GM19452 (cell line): Measurements from ENCODE around the gene C5.
"Not testable (repeated sequence)": the region's sequence is repeated elsewhere in the genome, so short reads cannot be mapped to it uniquely, and the experiment has no call there.

Experiments used
- ATAC-seq: cut with Tn5 transposase; IDR thresholded peaks from one replicate; pipeline ENCODE4 v1.9.1; 2021; ENCODE audit not compliant: unreplicated experiment

Gene C5

DNA sequence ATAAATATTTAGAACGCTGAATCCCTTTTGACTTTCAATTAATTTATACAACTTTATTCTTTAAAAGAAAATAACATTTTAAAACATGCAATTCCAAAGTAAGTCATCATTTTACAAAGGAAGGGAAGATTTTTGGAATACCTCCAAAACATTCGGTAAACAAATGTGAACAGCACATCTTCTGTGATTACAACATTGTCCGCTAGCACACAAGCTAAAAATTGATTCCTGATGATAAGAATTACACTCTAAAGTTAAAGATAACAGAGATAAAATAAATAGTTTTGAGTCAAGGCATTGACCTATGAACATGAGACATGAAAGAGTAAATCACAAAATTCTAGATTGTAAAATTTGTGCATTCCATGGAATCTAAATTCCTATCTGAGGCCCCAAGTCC, 67.2 kb downstream of the C5 start:
- no peak for ATAC-seq

DNA sequence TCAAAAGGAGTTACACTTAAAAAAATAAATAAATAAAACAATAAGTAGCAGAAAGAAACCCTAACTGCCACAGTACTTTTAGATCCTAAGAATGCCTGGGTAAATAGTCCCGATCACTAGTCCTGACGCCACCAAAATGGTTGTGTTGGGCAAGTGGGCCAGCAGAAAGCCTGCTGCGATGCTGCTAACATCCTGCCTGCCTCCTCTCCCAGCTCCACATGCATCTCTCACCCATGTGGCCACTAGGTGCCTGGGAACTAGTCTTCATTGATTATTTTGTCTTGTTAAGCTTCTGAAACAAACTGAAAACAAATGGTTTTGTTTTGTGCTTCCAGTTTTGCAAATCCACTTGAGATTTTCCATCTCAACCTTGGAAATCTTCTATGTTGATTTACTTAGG, 69.1 kb downstream of the C5 start:
- no peak for ATAC-seq

- no peak for ATAC-seq
These were observed 70.3 kb downstream of the C5 start for GRCh38 chr9:120979797-120980196.

DNA sequence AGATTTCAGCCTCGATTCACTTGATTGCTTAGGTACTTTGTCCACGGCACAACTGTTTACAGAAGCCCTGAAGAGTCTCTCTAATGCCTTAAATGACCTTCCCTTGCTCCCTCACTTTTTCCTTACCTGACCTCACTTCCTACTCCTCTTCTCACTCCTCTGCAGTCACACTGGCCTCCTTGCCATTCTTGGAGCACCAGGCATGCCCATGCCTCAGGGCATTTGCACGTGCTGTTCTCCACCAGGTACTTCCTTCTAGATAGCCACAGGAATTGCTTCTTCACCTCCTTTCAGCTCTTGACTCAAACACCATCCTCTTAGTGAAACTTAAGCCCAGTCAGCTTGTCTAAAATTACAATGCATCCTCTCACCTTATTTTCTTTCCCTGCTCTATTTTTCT, 71.1 kb downstream of the C5 start:
- ATAC-seq: no peak

DNA sequence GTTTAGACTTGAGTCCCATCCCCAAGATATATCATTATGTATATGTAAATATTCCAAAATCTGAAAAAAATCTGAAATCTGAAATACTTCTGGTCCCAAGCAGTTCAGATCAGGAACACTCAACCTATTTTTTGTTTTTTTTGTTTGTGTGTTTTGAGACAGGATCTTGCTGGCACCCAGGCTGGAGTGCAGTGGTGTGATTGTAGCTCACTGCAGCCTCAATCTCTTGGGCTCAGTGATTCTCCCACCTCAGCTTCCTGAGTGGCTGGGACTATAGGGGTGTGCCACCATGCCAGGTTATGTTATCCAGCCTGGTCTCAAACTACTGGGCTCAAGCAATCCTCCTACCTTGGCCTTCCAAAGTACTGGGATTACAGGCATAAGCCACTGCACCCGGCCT, 72.8 kb downstream of the C5 start:
- ATAC-seq: no peak

GRCh38 chr9:120974921-120975320, 75.2 kb downstream of the C5 start:
- ATAC-seq: no peak

GRCh38 chr9:120974181-120974580, 75.9 kb downstream of the C5 start:
- no peak for ATAC-seq

DNA sequence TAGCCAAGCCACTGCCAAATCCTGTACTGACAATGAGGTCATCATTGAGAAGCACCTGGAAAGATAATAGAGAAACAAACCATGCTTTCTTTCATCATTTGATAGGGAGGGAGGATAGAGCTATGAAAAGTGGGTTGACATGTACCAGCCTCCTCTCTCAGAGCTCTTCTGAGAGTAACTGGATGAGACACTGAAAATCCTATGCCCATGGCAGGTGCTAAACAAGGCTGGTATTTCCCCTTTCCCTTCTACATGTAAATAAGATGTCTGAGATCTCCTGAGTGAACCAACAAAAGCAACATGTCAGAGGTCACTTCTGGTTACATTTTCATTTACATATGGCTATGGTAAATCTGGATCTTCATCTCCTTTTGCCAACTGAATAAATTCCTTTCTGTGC, 78.1 kb downstream of the C5 start:
- ATAC-seq: no peak

GRCh38 chr9:120971471-120971870, 78.6 kb downstream of the C5 start:
- ATAC-seq: not testable (repeated sequence)

- ATAC-seq: no peak
These were observed 79.8 kb downstream of the C5 start for GRCh38 chr9:120970244-120970643.

GRCh38 chr9:120966013-120966369, 84.1 kb downstream of the C5 start:
- ATAC-seq: no peak

GRCh38 chr9:120965344-120966012, 84.6 kb downstream of the C5 start:
- ATAC-seq: no peak

- no peak for ATAC-seq
These were observed 88.1 kb downstream of the C5 start for GRCh38 chr9:120961936-120962335.

- no peak for ATAC-seq
These were observed 90.1 kb downstream of the C5 start for GRCh38 chr9:120960001-120960400.

GRCh38 chr9:120956862-120957261, 93.2 kb downstream of the C5 start:
- ATAC-seq: no peak

- ATAC-seq: no peak
These were observed 98.0 kb downstream of the C5 start for GRCh38 chr9:120951960-120952618.

GRCh38 chr9:120950421-120951388, 99.4 kb downstream of the C5 start:
- no peak for ATAC-seq

GRCh38 chr9:120949290-120949689, 100.8 kb downstream of the C5 start:
- no peak for ATAC-seq

DNA sequence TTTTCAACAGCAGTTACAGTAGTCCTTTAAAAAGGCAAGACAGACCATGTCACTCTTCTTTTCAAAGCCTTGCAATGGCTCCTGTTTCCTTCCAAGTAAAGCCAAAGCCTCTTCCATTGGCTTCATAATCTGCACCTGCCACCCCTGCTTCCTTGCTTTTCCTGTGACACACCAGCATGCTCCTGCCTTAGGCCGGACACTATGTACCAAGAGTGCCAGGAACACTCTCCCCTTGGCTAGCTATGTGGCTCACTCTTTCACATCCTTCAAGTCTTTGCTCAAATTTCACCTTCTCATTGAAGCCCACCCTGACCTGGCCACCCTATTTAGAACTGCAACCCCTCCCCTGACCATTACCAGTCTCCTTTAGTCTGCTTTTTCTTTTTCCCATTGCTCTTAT, 101.3 kb downstream of the C5 start:
- no peak for ATAC-seq

DNA sequence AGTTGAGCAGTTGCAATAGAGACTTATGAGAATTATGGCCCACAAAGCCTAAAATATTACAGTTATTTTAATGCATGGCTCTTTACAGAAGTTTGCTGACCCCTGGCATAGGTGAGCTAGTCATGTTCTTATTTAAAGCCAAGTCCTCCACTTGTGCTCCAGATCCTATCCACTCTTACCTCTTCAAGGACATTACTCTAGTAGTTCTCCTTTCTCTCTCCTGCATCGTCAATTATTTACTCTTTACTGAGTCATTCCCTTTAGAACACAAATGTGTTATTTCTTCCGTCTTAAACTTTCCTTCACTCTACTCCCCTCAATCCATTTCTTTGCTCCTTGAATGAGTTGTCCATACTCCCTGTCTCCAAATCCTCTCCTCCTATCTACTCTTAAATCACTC, 102.9 kb downstream of the C5 start:
- no peak for ATAC-seq

DNA sequence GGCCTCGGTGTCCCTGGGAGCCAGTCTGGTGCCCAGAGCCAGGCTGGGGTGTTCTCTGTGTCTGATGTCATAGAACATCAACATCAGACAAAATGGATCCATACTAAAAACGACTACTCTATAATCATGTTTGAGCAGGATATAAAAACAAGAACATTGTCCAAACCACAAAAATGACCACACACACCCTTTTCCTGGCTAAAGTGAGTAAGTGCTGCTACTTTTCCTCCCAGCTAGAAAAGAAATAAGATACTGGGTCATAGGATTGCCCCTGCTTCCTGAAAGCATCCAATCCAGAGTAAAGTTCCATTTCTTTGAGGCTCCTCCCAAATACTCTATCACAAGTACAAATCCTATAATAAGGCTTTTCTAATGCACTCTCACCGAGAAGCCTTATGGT, 103.8 kb downstream of the C5 start:
- ATAC-seq: no peak

DNA sequence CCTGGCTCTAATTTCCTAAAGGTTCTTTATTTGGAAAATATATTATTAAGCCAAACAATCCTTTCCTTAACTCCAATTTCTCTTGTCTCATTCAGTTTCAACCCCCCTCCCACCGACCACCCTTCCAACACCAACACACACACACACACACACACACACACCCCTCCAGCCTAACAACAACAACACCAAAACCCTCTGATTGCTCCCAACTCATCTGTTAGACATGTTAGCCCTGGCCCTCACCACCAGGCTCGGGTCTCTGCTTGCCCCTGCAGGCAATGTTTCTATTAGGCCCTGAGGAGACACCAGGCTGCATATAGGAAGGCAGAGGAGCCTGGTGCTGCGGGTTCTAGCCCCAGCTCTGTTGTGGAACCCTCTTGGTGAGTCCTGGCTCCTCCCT, 105.1 kb downstream of the C5 start:
- ATAC-seq: no peak
